Peyer's patch (tissue), 4 donors: ENCODE data around the gene RGL1.

ENCODE experiments used
- CTCF ChIP-seq, 6 experiments: fragments of 450-650 bp in 4 of 6; fragments of 200-600 bp in 2 of 6; sonication (generic) in 1 of 6; IDR thresholded peaks; one replicate each; pipeline ENCODE4 v1.5.1; 2017 to 2019; ENCODE audit warnings: antibody characterized with exemption in 6 of 6, mild to moderate bottlenecking in 3 of 6, moderate library complexity in 1 of 6
- POLR2A ChIP-seq, 2 donors: fragments of 450-650 bp; IDR thresholded peaks; one replicate each; pipeline ENCODE4 v1.5.1; 2017; ENCODE audit warnings: antibody characterized with exemption in 2 of 2, mild to moderate bottlenecking in 2 of 2, moderate library complexity in 2 of 2

GRCh38 chr1:183758913-183759312 lies 46.0 kb upstream of the RGL1 start:
- TF ChIP-seq CTCF (IDR thresholded peaks at IDR 0.05) (no peak), POLR2A (IDR thresholded peaks at IDR 0.05) (no peak)
